Keratinocyte (primary cell): ENCODE data around the gene CHST14. TPM values are rescaled to one million over a fixed set of nuclear protein-coding genes. Genes with fewer than 3 reads are reported as not detected.

ENCODE experiments used
- DNase-seq: peaks from one replicate; pipeline ENCODE4 v3.0.0-alpha.2; 2011; ENCODE audit warnings: low read depth, missing footprints, low spot score
- FAIRE-seq: peaks from 2 replicates; lab custom pipeline; 2011; peaks lifted over from hg19 to GRCh38; lab: Jason Lieb, UNC
- H2AFZ ChIP-seq: 2 replicates; pipeline ENCODE4 v1.6.0; 2012; ENCODE audit warnings: low read length, control low read depth, inconsistent platforms; ENCODE audit not compliant: control insufficient read depth
- H3K27ac ChIP-seq: 2 replicates; pipeline ENCODE4 v1.5.1; 2011; ENCODE audit warnings: low read length; ENCODE audit not compliant: control insufficient read depth, insufficient read depth
- H3K27me3 ChIP-seq: 3 replicates; pipeline ENCODE4 v1.6.0; 2011; ENCODE audit warnings: low read length; ENCODE audit not compliant: control insufficient read depth, insufficient read depth; ENCODE audit errors: extremely low read depth
- H3K36me3 ChIP-seq, 2 experiments: 2 replicates in 1 of 2; 3 replicates in 1 of 2; pipeline ENCODE4 v1.5.1; 2011; ENCODE audit warnings: low read length in 2 of 2, mild to moderate bottlenecking in 1 of 2; ENCODE audit not compliant: control insufficient read depth in 2 of 2, insufficient read depth in 2 of 2; ENCODE audit errors: extremely low read depth in 1 of 2
- H3K4me1 ChIP-seq: 3 replicates; pipeline ENCODE4 v1.5.1; 2011; ENCODE audit warnings: low read length; ENCODE audit not compliant: control insufficient read depth, insufficient read depth; ENCODE audit errors: extremely low read depth
- H3K4me2 ChIP-seq: 3 replicates; pipeline ENCODE4 v1.6.0; 2011; ENCODE audit warnings: low read depth, low read length; ENCODE audit not compliant: control insufficient read depth, insufficient read depth; ENCODE audit errors: extremely low read depth
- H3K4me3 ChIP-seq, 3 experiments: fragments of 200-600 bp in 1 of 3; sonication (generic) in 1 of 3; 2 replicates in 2 of 3; 3 replicates in 1 of 3; pipeline ENCODE4 v1.5.1; 2011 to 2016; ENCODE audit warnings: low read length in 3 of 3, mild to moderate bottlenecking in 3 of 3, control low read depth in 2 of 3, inconsistent platforms in 1 of 3, low read depth in 1 of 3, mixed read lengths in 1 of 3, mixed run types in 1 of 3, moderate library complexity in 1 of 3; ENCODE audit not compliant: control insufficient read depth in 2 of 3, insufficient read depth in 2 of 3; ENCODE audit errors: extremely low read depth in 1 of 3
- H3K79me2 ChIP-seq: 2 replicates; pipeline ENCODE4 v1.6.0; 2012; ENCODE audit warnings: low read length; ENCODE audit not compliant: control insufficient read depth, insufficient read depth
- H3K9ac ChIP-seq: 3 replicates; pipeline ENCODE4 v1.6.0; 2011; ENCODE audit warnings: low read length; ENCODE audit not compliant: control insufficient read depth, insufficient read depth; ENCODE audit errors: extremely low read depth
- H3K9me1 ChIP-seq: 3 replicates; pipeline ENCODE4 v1.6.0; 2011; ENCODE audit warnings: low read length; ENCODE audit not compliant: control insufficient read depth, insufficient read depth; ENCODE audit errors: extremely low read depth
- H3K9me3 ChIP-seq: 2 replicates; pipeline ENCODE4 v1.5.1; 2012; ENCODE audit warnings: low read depth, low read length; ENCODE audit not compliant: control insufficient read depth
- H4K20me1 ChIP-seq: 3 replicates; pipeline ENCODE4 v1.6.0; 2011; ENCODE audit warnings: low read length; ENCODE audit not compliant: control insufficient read depth, insufficient read depth; ENCODE audit errors: extremely low read depth
- EZH2 ChIP-seq: IDR thresholded peaks from one replicate; pipeline ENCODE4 v1.6.1; 2012; ENCODE audit warnings: inconsistent platforms, mild to moderate bottlenecking, low read length, moderate library complexity
- dilution Hi-C: fragments of 300-500 bp; cut with MboI; formaldehyde crosslinking; loops from one replicate; pipeline ENCODE4 v1.7.0; 2020; ENCODE audit warnings: low sequenced_read_pairs; ENCODE audit not compliant: extremely low pct_ligation_motif_present
- polyA plus RNA-seq, 5 experiments: library from polyadenylated mRNA; depleted of rRNA in 3 of 5; stranded (reverse) in 3 of 5; stranded (forward) in 1 of 5; unstranded in 1 of 5; fragments of >200 nt; gene quantifications; 1 replicate in 1 of 5; 2 replicates in 3 of 5; 3 replicates in 1 of 5; pipeline versions ENCODE4 v1.2.1 to v1.2.3, GENCODE V29; 2011 to 2012; ENCODE audit warnings: missing spikeins in 2 of 5, low read depth in 1 of 5, low replicate concordance in 1 of 5
- TF ChIP-seq, protein P1 (sequence below), 3 experiments: IDR thresholded peaks in 1 of 3; conservative IDR thresholded peaks in 1 of 3; optimal IDR thresholded peaks in 1 of 3; 2 replicates in 2 of 3; 3 replicates in 1 of 3; pipeline versions ENCODE3 to v1.5.1; 2011; ENCODE audit warnings: low read length in 3 of 3, mild to moderate bottlenecking in 3 of 3, moderate library complexity in 2 of 3, control low read depth in 1 of 3, inconsistent platforms in 1 of 3; ENCODE audit not compliant: insufficient read depth in 2 of 3; ENCODE audit errors: extremely low read depth in 1 of 3

Gene CHST14
- polyA plus RNA-seq, 1 donor (not counting 4 experiments of a cell fraction or from before 2014, with no cell fraction given) = 1.5 TPM

DNA sequence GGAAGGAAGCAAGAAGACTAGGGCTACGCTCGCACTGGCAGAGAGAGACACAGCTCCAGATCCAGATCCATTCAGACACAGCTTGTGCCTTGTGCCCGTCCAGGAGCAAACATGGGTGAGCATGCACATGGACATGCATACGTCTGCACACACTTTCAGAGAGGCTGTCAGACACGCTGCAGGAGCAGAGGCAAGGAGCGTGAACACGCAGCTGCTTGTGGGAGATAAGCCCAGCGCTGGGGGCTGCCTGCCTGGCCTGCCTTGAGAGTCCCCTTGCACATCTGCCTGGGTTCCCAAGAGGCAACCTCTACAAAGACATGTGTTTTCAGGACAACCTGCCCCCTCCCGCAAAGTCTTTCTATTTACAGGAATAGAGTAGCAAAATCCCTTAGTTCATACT is 43.6 kb upstream of the CHST14 start:
- H3K27me3 ChIP-seq = peaks cover 7% of the 10 kb centered on the region
- TF ChIP-seq, protein P1, sequence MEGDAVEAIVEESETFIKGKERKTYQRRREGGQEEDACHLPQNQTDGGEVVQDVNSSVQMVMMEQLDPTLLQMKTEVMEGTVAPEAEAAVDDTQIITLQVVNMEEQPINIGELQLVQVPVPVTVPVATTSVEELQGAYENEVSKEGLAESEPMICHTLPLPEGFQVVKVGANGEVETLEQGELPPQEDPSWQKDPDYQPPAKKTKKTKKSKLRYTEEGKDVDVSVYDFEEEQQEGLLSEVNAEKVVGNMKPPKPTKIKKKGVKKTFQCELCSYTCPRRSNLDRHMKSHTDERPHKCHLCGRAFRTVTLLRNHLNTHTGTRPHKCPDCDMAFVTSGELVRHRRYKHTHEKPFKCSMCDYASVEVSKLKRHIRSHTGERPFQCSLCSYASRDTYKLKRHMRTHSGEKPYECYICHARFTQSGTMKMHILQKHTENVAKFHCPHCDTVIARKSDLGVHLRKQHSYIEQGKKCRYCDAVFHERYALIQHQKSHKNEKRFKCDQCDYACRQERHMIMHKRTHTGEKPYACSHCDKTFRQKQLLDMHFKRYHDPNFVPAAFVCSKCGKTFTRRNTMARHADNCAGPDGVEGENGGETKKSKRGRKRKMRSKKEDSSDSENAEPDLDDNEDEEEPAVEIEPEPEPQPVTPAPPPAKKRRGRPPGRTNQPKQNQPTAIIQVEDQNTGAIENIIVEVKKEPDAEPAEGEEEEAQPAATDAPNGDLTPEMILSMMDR (optimal IDR thresholded peaks at IDR 0.05 in 1 of 3, IDR thresholded peaks at IDR 0.05 in 1 of 3, conservative IDR thresholded peaks at IDR 0.05 in 1 of 3; ENCODE audit: extremely low read depth in 1 of 3, insufficient read depth in 2 of 3, low read length in 3 of 3) = no peak
- no peak for TF ChIP-seq EZH2
- H3K9ac ChIP-seq = no peak overlapping the region
- no peak overlapping the region for H3K4me3 ChIP-seq
- no peaks in the 10 kb centered on the region for H3K9me1 ChIP-seq
- no peaks in the 10 kb centered on the region for H4K20me1 ChIP-seq
- H3K27ac ChIP-seq = no peak overlapping the region
- FAIRE-seq (no peak), DNase-seq (no peak)
- H3K36me3 ChIP-seq = no peaks in the 10 kb centered on the region
- H2AFZ ChIP-seq = no peak overlapping the region
- H3K9me3 ChIP-seq = no peaks in the 10 kb centered on the region
- dilution Hi-C loops = no loop called here
- H3K4me1 ChIP-seq = peaks cover 10% of the 10 kb centered on the region
- no peak overlapping the region for H3K4me2 ChIP-seq
- H3K79me2 ChIP-seq = no peaks in the 10 kb centered on the region

- Histone ChIP-seq H3K4me2 (no peak overlapping the region), H4K20me1 (no peaks in the 10 kb centered on the region), H3K9me3 (no peaks in the 10 kb centered on the region), H3K27ac (no peak overlapping the region), H3K4me1 (peaks cover 10% of the 10 kb centered on the region), H3K27me3 (peaks cover 8% of the 10 kb centered on the region), H2AFZ (no peak overlapping the region), H3K36me3 (no peaks in the 10 kb centered on the region), H3K79me2 (no peaks in the 10 kb centered on the region), H3K9ac (no peak overlapping the region), H3K4me3 (no peak overlapping the region), H3K9me1 (no peaks in the 10 kb centered on the region)
- DNase-seq (no peak), FAIRE-seq (no peak)
- TF ChIP-seq, protein P1 (optimal IDR thresholded peaks at IDR 0.05 in 1 of 3, IDR thresholded peaks at IDR 0.05 in 1 of 3, conservative IDR thresholded peaks at IDR 0.05 in 1 of 3; ENCODE audit: extremely low read depth in 1 of 3, insufficient read depth in 2 of 3, low read length in 3 of 3) = no peak
- no peak for TF ChIP-seq EZH2
- dilution Hi-C loops = no loop called here
These were observed 42.6 kb upstream of the CHST14 start for GRCh38 chr15:40428185-40428584.
